GM23338 (cell line): ENCODE measurements around the gene CHD9NB.

Experiments
- CTCF ChIP-seq, 2 experiments: fragments of 200-600 bp in 1 of 2; sonication (generic) in 1 of 2; conservative IDR thresholded peaks; 2 replicates each; pipeline versions ENCODE4 v1.5.1 to v1.6.1; 2016 to 2017; ENCODE audit warnings: antibody characterized with exemption in 2 of 2, low read depth in 2 of 2, mild to moderate bottlenecking in 2 of 2, moderate library complexity in 1 of 2
- EZH2 ChIP-seq: fragments of 200-600 bp; sonication (generic); IDR thresholded peaks from one replicate; pipeline ENCODE4 v1.8.0; 2017; ENCODE audit warnings: antibody characterized with exemption, mild to moderate bottlenecking, low read depth; ENCODE audit not compliant: unreplicated experiment
- EZH2phosphoT487 ChIP-seq: fragments of 200-600 bp; sonication (generic); IDR thresholded peaks from one replicate; pipeline ENCODE4 v1.8.1; 2018; ENCODE audit warnings: antibody characterized with exemption; ENCODE audit not compliant: unreplicated experiment
- POLR2AphosphoS5 ChIP-seq: IDR thresholded peaks from 2 replicates; pipeline ENCODE4 v1.6.1; 2016; ENCODE audit warnings: antibody characterized with exemption, low read depth
- REST ChIP-seq: IDR thresholded peaks from one replicate; pipeline ENCODE4 v1.6.1; 2018; ENCODE audit warnings: antibody characterized with exemption; ENCODE audit not compliant: unreplicated experiment

- TF ChIP-seq POLR2AphosphoS5 (no peak), REST (no peak), CTCF (conservative IDR thresholded peaks at IDR 0.05; ENCODE audit: low read depth in 2 of 2) (no peak), EZH2phosphoT487 (no peak), EZH2 (no peak)
Observed at GRCh38 chr16:53083119-53083518, 30.4 kb upstream of the CHD9NB start.
